ENCODE results near the gene MCCC1. TPM values are rescaled to one million over a fixed set of nuclear protein-coding genes. Genes with fewer than 3 reads are reported as not detected.

The MCCC1 gene
- total and polyA plus RNA-seq, 2 experiments from 2014 or later: 20.4 to 21.5 TPM

- H3K4me1 ChIP-seq (ENCODE audit: insufficient read depth): no peaks in the 10 kb centered on the region
- WGBS, 2 experiments (ENCODE audit: low coverage in 1 of 2, low lambda C conversion rate in 2 of 2, missing lambda C conversion rate in 2 of 2): 92 to 94% methylated on average over 3 of the region's 3 CpGs
- no peaks in the 10 kb centered on the region for H3K27me3 ChIP-seq (replicated peaks; ENCODE audit: insufficient read depth)
- no peaks in the 10 kb centered on the region for H3K9me3 ChIP-seq (ENCODE audit: low read depth)
- no peak overlapping the region for H3K27ac ChIP-seq
- no peak for TF ChIP-seq EZH2 (IDR thresholded peaks at IDR 0.05; ENCODE audit: insufficient read depth, poor library complexity, severe bottlenecking)
- TF ChIP-seq EZH2phosphoT487 (IDR thresholded peaks at IDR 0.05; ENCODE audit: insufficient read depth, low read depth): no peak
- H4K20me1 ChIP-seq (ENCODE audit: insufficient read depth): no peaks in the 10 kb centered on the region
- H3K79me2 ChIP-seq (ENCODE audit: insufficient read depth): no peaks in the 10 kb centered on the region
- H3K4me3 ChIP-seq: no peak overlapping the region
- peaks cover 16% of the 10 kb centered on the region; the same call in 1 of the 2 replicates for H3K36me3 ChIP-seq (ENCODE audit: low read depth)
- H3F3A ChIP-seq (ENCODE audit: insufficient read depth): no peaks in the 10 kb centered on the region
- no peak overlapping the region for H2AFZ ChIP-seq
- H3K9me2 ChIP-seq (ENCODE audit: insufficient read depth): no peaks in the 10 kb centered on the region
- H3K4me2 ChIP-seq (ENCODE audit: unreplicated experiment): no peak overlapping the region
- in situ Hi-C loops (cut with MboI): no loop called here
- H3K9ac ChIP-seq: no peak overlapping the region
- no peak for DNase-seq
Observed at GRCh38 chr3:183022936-183023516, 76.3 kb downstream of the MCCC1 start.

- H3K4me2 ChIP-seq (ENCODE audit: unreplicated experiment): no peak overlapping the region
- H3K9me2 ChIP-seq (ENCODE audit: insufficient read depth): no peaks in the 10 kb centered on the region
- H3K27me3 ChIP-seq (replicated peaks; ENCODE audit: insufficient read depth): no peaks in the 10 kb centered on the region
- H3K79me2 ChIP-seq (ENCODE audit: insufficient read depth): no peaks in the 10 kb centered on the region
- in situ Hi-C loops (cut with MboI): no loop called here
- no peaks in the 10 kb centered on the region for H4K20me1 ChIP-seq (ENCODE audit: insufficient read depth)
- H3K9me3 ChIP-seq (ENCODE audit: low read depth): no peaks in the 10 kb centered on the region
- no peak for DNase-seq
- no peak overlapping the region for H3K9ac ChIP-seq
- H3K4me3 ChIP-seq: no peak overlapping the region
- 80 to 82% methylated on average over 3 of the region's 3 CpGs for WGBS, 2 experiments (ENCODE audit: low coverage in 1 of 2, low lambda C conversion rate in 2 of 2, missing lambda C conversion rate in 2 of 2)
- no peak for TF ChIP-seq EZH2 (IDR thresholded peaks at IDR 0.05; ENCODE audit: insufficient read depth, poor library complexity, severe bottlenecking)
- H3K4me1 ChIP-seq (ENCODE audit: insufficient read depth): no peaks in the 10 kb centered on the region
- H2AFZ ChIP-seq: no peak overlapping the region
- peaks cover 21% of the 10 kb centered on the region; the same call in 1 of the 2 replicates for H3K36me3 ChIP-seq (ENCODE audit: low read depth)
- no peaks in the 10 kb centered on the region for H3F3A ChIP-seq (ENCODE audit: insufficient read depth)
- H3K27ac ChIP-seq: no peak overlapping the region
Observed at GRCh38 chr3:183018421-183019192, 80.7 kb downstream of the MCCC1 start.

- DNase-seq: no peak
- no peaks in the 10 kb centered on the region for H3K79me2 ChIP-seq (ENCODE audit: insufficient read depth)
- no peaks in the 10 kb centered on the region for H3K4me1 ChIP-seq (ENCODE audit: insufficient read depth)
Observed at GRCh38 chr3:183015185-183015584, 84.1 kb downstream of the MCCC1 start.

GRCh38 chr3:183013856-183014255, 85.4 kb downstream of the MCCC1 start:
- 86 to 89% methylated on average over 6 of the region's 6 CpGs for WGBS, 2 experiments (ENCODE audit: low coverage in 1 of 2, low lambda C conversion rate in 2 of 2, missing lambda C conversion rate in 2 of 2)

More at GRCh38 chr3:183015185-183015584, 84.1 kb downstream of the MCCC1 start:
- Histone ChIP-seq H3K36me3 (ENCODE audit: low read depth) (peaks cover 13% of the 10 kb centered on the region; the same call in 1 of the 2 replicates), H3K27ac (no peak overlapping the region), H4K20me1 (ENCODE audit: insufficient read depth) (no peaks in the 10 kb centered on the region), H3K9ac (no peak overlapping the region), H3K9me2 (ENCODE audit: insufficient read depth) (no peaks in the 10 kb centered on the region), H2AFZ (no peak overlapping the region), H3K4me2 (ENCODE audit: unreplicated experiment) (no peak overlapping the region), H3K4me3 (no peak overlapping the region), H3K27me3 (replicated peaks; ENCODE audit: insufficient read depth) (no peaks in the 10 kb centered on the region), H3F3A (ENCODE audit: insufficient read depth) (no peaks in the 10 kb centered on the region), H3K9me3 (ENCODE audit: low read depth) (no peaks in the 10 kb centered on the region)
- in situ Hi-C loops (cut with MboI): no loop called here
- TF ChIP-seq EZH2phosphoT487 (IDR thresholded peaks at IDR 0.05; ENCODE audit: insufficient read depth, low read depth): no peak
- no peak for TF ChIP-seq EZH2 (IDR thresholded peaks at IDR 0.05; ENCODE audit: insufficient read depth, poor library complexity, severe bottlenecking)
- WGBS, 2 experiments (ENCODE audit: low coverage in 1 of 2, low lambda C conversion rate in 2 of 2, missing lambda C conversion rate in 2 of 2): 97 to 100% methylated on average over 2 of the region's 2 CpGs

More at GRCh38 chr3:183013856-183014255, 85.4 kb downstream of the MCCC1 start:
- in situ Hi-C loops (cut with MboI): no loop called here
- Histone ChIP-seq H2AFZ (no peak overlapping the region), H3K9me3 (ENCODE audit: low read depth) (no peaks in the 10 kb centered on the region), H3K4me1 (ENCODE audit: insufficient read depth) (no peaks in the 10 kb centered on the region), H3K27ac (no peak overlapping the region), H3K36me3 (ENCODE audit: low read depth) (peaks cover 5% of the 10 kb centered on the region; the same call in 1 of the 2 replicates), H4K20me1 (ENCODE audit: insufficient read depth) (no peaks in the 10 kb centered on the region), H3F3A (ENCODE audit: insufficient read depth) (no peaks in the 10 kb centered on the region), H3K9ac (no peak overlapping the region), H3K79me2 (ENCODE audit: insufficient read depth) (no peaks in the 10 kb centered on the region), H3K4me2 (ENCODE audit: unreplicated experiment) (no peak overlapping the region), H3K9me2 (ENCODE audit: insufficient read depth) (no peaks in the 10 kb centered on the region), H3K4me3 (no peak overlapping the region), H3K27me3 (replicated peaks; ENCODE audit: insufficient read depth) (no peaks in the 10 kb centered on the region)
- TF ChIP-seq EZH2phosphoT487 (IDR thresholded peaks at IDR 0.05; ENCODE audit: insufficient read depth, low read depth): no peak
- TF ChIP-seq EZH2 (IDR thresholded peaks at IDR 0.05; ENCODE audit: insufficient read depth, poor library complexity, severe bottlenecking): no peak
- DNase-seq: no peak
